Activated T-helper 9 cell treated with anti-CD3 and anti-CD28 coated beads, Interleukin-2, amount 50 U/mL, for 16 hours (primary cell): ENCODE measurements around the gene SLC25A41.
A peak's percentile ranks its signal among the peaks of the same experiment; 100 is the strongest.
"Not testable (repeated sequence)": the region's sequence is repeated elsewhere in the genome, so short reads cannot be mapped to it uniquely, and the experiment has no call there.

Experiments
- DNase-seq: peaks from one replicate; pipeline ENCODE4 v3.0.0-alpha.2; 2020; ENCODE audit warnings: low read depth

Gene SLC25A41

DNA sequence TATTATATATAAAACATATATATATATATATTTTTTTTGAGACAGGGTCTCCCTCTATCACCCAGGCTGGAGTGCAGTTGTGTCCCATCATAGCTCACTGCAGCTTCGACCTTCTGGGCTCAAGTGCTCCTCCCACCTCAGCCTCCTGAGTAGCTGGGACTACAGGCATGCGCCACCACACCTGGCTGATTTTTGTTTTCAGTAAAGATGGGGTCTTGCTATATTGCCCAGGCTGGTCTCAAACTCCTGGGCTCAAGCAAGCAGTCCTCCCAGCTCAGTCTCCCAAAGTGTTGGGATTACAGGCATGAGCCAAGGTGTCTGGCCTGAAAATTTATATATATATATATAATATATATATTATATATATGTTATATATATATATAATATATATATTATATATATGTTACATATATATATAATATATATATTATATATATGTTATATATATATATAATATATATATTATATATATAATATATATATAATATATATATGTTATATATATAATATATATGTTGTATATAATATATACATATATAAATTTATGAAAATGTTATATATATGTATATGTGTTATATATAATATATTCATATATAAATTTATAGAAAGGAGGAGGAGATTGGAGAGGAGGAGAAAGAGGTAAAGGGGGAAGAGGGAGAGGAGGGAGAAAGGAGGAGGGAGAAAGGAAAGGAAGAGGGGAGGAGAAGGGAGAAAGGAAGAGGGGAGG, 4.7 kb downstream of the SLC25A41 start:
- not testable (repeated sequence) for DNase-seq

DNA sequence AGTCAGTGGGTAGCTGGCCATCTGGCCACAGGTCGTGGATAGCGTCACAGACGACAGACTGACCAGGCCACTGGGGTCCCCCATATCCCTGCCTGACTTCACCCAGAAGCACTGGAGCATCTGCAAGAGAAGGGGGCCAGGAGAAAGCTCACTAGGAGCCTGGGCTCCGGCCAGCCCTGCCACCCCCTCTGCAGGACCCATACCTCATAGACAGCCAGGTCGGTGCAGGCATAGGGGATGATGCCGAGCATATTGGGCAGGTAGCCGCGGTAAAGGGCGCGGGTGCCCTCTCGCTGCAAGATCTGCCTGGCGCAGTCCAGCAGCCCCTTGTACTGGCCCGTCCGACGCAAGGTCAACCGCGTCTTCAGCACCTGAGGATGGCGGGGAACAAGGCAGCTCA, 6.4 kb downstream of the SLC25A41 start:
- no peak for DNase-seq

DNA sequence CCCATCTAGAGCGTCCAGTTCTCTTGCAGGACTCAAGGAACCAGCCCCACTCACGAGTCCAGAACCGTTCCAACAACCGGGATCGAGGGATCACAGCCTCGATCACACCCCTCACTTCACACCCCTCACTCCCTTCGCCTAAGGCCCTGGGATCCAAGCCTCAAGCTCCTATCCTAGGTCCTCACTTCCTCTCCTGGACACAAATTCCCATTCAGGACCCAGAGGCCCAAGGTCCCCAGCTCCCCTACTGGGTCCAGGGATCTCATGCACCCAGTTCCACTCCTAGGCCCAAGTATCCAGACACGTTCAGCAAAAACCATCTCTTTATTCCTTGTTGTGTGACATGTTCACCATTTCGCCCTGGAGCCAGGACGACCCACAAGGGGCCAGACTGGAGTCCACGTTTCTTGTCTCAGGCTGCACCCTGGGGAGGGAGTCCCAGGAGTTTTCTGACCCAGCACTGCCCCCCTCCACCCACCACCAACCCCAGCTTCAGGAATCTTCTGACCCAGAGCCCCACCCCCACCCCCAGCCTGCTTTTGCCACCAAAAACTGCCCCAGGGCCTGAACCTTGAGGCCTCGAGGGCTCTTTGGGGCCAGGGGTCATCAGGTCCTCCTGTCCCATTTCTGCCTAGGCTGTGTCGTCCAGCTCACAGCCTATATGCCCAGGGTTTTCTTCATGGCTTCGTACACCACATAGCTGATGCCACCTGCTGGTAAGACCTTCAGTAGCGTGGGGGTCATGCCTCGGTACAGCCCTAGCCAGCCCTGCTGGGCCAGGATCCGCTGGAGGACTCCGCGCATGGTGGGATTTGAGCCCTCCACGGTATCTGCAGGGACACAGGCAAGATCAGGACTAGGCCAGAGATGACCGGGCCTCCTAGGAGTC, 7.6 kb downstream of the SLC25A41 start:
- no peak for DNase-seq

DNA sequence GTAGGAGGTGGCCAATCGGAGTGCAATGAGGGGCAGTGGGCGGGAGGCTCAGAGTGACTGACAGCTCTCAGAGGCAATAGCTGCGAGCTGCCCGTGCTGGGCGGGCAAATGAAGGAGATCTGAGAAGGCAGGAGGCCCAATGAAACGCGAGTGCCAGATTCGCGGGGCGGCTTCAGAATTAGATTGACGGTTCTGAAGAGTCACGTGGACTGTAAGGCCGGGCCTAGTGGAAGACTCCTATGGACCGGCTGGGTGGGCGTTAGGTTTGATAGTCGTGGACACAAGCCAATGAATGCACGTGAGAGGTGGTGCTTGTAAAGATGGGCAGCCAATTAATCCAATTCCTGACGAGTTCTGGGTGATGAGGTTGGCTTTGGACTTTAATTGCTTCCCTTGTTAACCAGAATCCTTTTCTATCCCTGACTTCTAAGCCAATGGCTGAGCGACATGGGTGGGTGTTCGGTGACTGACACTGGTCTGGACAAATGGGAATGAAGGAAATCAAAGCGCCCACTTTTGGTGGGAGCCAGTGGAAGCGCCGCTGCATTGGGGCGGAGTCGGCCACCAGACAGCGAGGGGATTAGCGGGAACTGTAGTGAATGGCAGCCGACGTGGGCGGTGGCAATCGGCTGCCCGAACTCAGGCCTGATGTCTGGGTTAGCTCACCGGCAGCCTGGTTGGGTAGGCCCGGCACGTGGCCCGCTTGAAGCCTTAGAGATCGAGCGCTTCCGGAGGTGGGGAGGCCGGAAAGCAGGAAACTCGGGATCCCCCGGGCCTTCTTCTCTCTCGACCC, 8.4 kb downstream of the SLC25A41 start:
- peak; percentile 98 for DNase-seq

DNA sequence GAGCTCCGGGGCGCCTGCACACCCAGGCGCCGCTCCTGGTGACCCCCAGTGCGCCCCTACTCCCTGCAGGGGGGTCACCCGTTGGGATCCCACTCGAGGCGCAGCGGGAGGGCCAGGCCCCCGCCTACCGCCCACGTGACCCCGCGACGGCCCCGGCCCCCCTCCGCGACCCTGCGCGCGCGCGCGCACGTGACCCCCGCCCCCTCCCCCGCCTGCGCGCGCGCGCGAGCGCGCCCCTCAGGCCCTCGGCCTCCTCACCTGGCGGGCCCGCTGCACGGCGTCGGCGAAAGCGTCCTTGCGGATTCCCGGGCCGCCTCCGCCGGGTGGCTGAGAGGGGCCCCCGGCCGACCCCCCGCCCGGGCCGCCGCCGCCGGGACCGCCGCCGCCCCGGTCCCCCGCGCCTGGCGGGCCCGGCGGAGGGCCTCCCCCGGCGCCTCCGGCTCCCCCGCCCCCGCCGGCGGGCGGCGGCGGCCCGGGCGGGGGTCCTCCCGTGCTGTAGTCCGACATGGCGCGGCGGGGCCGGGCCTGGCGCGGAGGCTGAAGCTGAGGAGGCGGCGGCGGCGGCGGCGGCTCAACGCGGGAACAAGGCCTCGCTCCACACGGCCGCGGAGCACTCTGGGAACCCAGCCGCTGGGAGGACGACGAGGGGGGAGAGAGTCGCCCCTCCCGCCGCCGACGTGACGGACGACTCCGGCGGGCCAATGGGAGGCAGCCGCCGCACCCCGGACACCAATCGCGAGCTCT, 9.2 kb downstream of the SLC25A41 start, which contains the start of gene KHSRP:
Gene KHSRP, minus strand, starts transcription at position 617 of the 744 bp plus-strand sequence. Its CDS starts 110 bp downstream, at position 507.
- peak; percentile 25 for DNase-seq

DNA sequence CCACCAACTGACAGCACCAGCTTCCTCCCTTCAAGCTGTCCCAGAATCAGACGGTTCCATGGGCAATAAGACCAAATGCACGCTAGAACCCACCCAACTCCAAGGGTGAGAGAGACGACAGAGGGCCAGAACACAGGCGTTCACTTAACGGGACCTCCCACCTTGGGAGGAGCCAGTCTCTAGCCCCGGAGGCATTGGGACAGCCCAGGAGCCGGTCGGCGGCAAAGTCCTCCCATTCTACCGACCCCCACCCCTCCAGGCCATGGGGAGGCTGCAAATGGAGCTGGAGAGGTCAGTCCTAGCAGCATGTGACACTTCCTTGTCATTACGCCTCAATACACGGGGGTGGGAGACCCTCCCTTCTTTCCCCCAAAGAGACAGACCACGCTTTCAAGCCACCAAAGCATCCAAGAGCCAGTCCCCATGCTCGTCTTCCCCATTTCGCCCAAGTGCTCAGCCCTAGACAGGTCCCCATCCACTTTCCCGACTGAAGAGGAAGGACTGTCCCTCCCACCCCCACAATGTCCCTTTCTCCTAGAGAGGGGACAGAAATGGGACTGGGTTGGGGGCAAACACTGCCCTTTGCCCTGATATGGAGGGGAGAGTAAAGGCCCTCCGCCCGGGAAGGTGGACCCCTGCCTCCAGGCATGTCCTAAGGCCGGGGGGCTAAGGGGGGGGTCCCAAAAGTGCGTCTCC, 9.9 kb downstream of the SLC25A41 start:
- DNase-seq: no peak

DNA sequence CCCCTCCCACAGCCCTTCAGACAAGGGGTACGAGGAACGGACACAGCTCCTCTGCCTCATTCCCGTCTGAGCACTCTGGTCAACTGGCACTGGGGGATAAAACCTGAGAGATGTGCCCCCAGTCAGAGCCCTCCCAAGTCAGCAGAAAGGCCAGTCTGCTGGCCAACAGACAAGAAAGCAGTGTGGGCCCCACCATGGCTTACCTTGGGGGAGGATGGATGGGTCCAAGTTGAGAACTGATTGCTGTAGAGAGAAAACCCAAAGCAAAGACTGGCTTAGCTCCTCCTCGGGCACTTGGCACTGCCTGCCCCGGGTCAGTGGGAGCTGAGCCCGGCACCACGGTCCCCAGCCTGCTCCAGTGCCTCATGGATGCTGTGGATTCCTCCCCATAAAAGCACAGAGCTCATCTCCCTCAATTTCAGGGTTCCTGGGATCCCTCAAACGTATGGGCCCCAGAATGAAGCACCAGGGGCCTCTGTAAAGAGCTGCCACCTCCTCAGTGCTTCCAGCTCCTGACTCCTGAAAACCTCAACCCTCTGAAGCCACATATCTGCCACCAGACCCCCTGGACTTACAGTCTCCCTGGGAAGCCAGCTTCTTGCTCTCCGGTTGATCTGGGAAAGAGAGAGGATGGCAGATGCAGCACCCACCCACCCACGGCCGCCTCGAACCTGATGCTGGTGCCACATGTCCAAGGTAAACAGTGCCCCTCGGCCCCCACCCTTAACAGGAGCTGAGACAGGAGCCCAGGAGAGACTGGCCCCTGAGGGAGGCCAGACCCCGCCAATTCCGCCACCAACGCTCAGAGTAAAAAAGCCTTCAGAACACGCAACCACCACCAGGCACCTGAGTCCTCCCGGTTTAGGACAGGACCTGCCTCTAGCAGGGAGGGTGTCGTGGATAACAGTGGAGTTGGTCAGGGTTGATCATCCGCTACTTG, 12.2 kb downstream of the SLC25A41 start:
- DNase-seq: no peak

DNA sequence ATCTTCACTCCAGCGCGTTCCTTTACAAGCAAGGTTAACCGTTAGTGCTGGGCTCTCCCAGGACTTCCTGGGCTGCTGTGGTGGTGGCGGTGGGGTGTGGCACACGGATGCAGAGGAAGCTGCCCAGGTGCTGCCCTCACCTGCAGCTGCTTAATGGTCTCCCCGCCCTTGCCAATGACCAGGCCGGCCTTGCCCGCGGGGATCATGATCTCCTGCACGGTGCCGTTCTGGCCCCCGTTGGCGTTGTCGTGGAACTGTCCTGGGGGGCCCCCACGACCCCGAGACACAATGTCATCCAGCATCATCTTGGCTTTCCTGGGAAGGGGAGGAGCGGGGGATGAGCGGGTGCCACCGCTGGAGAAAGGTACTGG, 15.0 kb downstream of the SLC25A41 start:
- DNase-seq: no peak

DNA sequence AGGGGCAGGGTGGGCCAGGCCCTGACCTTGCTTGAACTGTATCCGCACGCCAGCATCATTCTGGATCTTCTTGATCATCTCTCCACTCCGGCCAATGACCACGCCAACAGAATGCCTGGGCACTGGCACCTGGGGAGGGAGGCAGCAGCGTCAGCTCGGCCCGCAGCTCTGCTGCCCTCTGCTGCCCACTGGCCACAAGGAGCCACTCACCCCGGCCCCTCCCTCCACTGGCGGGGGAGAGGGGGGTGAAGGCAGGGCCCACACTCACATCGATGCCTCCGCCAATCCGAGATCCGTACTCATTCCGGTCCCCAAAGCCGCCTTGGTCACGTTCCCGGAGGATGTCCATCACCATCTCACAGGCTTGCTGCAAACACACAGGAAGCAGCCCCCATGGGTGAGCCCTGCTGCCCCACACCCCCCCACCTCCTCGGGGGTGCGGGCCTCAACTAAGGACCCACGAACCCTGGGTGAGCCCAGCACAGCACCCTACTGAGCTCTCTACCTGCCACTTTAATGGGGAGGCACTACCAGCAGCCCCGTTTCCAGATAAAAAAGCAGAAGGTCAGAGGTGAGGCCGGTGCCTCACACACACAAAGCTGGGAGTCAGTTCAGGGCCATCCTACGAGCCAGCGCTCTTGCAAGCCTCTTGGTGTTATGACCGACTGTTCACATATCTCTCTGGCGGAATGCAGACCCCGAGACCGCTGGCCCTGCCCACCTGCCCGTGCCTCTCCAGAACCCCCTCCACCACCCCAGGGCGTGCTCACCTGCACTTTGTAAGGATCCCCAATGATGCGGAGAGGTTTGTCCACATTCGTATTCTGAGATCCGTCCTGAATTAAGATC, 15.6 kb downstream of the SLC25A41 start:
- DNase-seq: no peak

DNA sequence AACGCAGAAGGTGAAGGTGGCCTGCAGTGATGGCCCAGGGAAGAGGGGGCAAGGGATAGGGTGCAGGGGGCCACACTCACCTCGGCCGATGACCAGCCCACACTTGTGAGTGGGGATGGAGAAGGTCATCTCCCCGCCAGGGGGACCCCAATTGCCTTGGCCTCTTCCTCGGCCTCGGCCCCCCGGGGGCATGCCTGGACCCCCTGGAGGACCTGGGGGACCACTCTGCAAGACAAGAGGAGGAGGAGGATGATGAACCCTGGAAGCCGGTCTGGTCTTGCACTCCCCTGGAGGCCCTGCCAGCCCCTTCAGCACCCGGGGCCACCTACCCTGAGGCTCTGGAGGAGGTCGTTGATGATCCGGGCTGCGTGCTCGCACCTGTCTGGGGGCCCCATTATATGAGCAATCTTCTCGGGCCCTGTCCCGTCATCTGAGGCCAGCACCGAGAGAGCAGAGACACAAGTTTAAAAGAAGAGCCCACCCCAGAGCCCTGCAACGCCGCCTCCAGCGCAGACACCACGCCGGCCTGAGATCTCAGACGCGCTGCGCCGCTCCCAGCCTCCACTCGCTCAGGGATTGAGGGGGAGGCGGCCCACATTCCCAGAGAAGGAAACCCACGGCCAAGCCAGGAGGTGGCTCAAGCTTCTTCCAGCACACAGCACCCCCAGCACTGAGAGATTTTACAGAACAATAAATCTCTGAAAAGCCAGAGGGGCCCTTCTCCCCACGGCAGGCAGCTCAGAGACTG, 16.7 kb downstream of the SLC25A41 start:
- DNase-seq: no peak

DNA sequence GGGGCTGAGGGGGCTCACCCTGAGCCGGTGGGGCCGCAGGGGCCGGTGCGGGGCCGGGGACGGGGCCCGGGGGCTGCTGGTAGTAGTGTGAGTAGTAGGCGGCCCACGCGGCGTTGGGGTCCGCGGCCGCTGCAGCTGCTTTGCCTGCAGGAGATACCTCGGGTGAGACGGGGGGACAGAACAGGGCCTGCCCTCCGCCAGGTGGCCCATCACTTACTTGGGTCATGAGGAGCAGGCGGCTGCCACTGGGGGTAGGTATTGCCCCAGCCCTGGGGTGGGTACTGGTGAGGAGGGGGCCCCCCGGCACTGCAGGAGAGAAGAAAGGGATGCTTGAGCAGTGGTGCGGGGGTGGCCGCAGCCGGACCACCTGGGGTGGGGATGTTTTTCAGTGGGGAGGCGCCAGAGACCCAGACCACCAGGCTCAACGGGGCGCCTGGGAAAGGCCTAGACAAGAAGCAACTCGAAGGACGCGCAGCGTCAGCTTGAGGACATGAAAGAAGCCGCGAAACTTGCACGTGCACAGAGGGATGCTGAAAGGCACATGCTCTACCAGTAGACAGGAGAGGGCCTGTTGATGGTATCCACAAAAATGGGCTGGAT, 17.9 kb downstream of the SLC25A41 start:
- no peak for DNase-seq

DNA sequence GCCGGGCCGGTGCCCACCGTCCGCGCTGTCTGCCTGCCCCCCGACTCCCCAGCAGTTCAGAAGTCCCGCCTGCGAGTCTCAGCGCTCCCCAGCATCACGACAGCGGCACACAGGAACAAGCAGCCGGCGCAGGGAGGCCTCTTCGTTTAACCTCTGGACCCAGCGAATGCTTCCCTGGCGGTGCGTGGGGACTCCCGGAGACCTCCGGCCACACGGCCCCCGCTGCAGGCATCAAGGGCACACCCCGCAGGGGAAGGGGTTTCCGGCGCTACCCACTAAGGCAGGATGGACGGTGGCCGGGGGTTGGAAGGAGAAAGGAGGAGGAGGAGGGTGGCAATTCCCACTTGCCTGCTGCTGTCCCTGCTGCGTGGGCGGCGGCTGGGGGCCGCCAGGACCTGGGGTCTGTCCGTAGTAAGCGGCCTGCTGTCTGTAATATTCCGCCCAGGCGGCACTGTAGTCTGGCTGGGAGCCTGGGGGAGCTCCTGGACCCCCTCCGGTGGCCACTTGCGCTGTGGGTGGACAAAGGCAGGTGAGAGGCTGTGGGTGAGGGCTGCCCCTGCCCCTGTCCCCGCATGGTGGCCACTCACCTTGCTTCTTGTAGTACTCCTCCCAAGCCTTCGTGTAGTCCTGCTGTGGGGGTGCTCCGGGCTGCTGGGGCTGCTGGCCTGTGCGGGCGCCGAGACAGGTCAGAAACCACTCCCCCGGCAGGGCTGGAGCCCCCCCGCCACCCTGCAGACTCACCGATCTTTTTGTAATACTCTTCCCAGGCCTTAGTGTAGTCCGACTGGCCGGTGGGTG, 18.6 kb downstream of the SLC25A41 start:
- no peak for DNase-seq

DNA sequence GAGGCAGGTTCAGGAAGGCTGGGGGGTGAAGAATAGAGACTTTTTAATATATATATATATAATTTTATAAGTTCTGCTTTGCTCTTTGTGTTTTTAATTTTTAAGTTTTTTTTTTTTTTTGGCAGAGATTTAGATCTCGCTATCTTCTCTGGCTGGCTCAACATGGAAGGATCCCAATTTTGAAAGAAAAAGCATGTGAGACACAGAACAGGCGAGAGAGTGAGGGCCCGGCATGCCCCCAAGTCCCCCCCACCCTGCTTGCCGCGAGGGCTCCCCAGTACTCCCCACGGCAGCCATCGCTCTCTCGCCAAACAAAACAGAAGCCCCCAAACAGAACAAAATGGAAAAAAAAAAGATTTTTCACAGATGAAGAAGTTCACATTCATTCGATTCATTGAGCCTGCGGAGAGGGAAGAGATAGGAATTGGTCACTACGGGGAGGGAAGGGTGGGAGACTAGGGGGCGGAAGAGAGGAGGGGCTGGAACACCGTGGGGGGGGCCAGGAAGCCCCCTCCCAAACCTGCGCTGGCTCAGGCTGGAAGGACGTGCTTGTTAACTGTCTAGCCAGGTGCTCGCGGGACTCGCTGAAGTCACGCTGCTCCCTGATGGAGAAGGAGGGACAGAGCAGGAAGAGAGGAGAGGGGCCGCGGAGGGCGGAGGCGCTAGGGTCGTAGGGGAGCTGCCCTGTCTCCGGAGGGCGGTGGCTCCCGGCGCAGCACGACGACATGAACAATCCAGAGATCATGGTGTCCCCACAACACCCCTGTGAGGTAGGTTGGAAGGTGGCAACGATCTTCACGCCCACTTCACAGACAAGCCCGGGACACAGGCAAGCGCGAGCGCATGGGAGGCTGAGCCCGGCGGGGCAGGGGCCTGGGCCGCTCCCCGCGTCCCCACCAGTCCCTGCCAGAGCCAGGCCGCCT, 19.6 kb downstream of the SLC25A41 start:
- no peak for DNase-seq

DNA sequence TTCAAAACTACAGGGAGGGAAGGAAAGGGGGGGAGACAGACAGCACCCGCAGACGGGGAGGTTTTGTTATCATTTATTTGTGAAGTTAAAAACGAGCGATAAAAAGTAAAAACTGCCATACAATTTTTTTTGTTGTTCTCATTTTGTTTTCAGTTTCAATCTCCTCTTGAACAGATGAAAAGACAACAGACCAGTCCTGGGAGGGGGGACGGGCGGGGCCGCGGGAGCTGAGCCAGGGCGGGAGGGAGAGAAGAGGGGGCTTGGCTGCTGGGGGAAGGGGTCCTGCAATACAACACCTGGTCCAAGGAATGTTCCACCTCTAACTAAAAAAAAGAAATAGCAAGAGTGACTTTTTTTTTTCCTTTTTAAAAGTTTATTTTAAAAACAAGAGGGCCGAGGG, 20.3 kb downstream of the SLC25A41 start:
- no peak for DNase-seq

DNA sequence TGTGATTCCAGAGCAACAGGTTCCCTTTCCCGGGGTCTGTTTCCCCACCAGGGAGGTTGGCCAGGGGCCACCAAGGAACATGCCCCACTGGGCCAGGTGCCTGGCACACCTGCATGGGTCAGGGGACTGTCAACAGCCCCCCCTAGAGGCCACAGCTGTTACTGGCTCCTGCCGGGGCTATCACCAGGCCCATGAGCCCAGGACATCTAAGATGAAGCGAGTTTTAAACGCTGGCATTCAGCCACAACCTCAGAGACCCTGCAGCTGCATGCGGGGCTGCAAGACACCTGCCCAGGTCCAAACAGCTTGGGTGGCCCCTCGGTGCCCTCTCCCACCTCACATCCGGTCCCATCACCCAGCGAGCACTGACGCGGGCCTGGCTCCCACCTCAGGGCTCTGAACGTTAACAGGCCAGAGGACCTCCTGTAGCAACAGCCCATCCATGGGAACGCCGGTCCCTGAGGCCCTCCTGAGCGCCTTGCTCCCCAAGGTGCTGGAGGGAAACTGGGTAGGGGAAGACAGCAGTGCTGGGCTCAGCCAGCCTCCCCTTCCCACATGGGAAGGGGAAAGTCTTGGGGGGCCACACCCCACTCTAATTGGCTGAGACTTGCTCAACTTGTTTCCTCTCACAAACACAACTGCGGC, 21.0 kb downstream of the SLC25A41 start:
- DNase-seq: no peak
